BLaER1 (cell line): ENCODE results near the gene TAS2R60.

ENCODE experiments used
- H3K27ac ChIP-seq: shearing (Covaris generic); formaldehyde crosslinking; 2 replicates; pipeline ENCODE4 v1.8.1; 2022
- H3K27me3 ChIP-seq: shearing (Covaris generic); formaldehyde crosslinking; 2 replicates; pipeline ENCODE4 v1.8.1; 2022
- H3K36me3 ChIP-seq: shearing (Covaris generic); formaldehyde crosslinking; 2 replicates; pipeline ENCODE4 v1.8.1; 2022
- H3K4me1 ChIP-seq: shearing (Covaris generic); formaldehyde crosslinking; 2 replicates; pipeline ENCODE4 v1.8.1; 2022
- H3K4me2 ChIP-seq: shearing (Covaris generic); formaldehyde crosslinking; 2 replicates; pipeline ENCODE4 v1.8.1; 2022
- H3K4me3 ChIP-seq: shearing (Covaris generic); formaldehyde crosslinking; 2 replicates; pipeline ENCODE4 v1.8.1; 2022
- H3K9ac ChIP-seq: shearing (Covaris generic); formaldehyde crosslinking; 2 replicates; pipeline ENCODE4 v1.8.1; 2022
- H3K9me3 ChIP-seq: shearing (Covaris generic); formaldehyde crosslinking; 2 replicates; pipeline ENCODE4 v1.8.1; 2022
- H4K20me1 ChIP-seq: shearing (Covaris generic); formaldehyde crosslinking; 2 replicates; pipeline ENCODE4 v1.8.1; 2022
- Cebpa-rat ChIP-seq: shearing (Covaris generic); IDR thresholded peaks from 2 replicates; pipeline ENCODE4 v1.8.1; 2022

The TAS2R60 gene

GRCh38 chr7:143443153-143443552, at the start of gene TAS2R60:
Gene TAS2R60 (plus strand): TSS chr7:143443453. CDS start chr7:143443453, 0 bp downstream.
- Histone ChIP-seq H3K9ac (no peak within 1 kb of the TSS), H3K4me2 (no peak within 1 kb of the TSS), H3K27ac (no peak within 1 kb of the TSS), H3K9me3 (no peaks in the 10 kb centered on the region), H3K36me3 (no peaks in the 10 kb centered on the region), H3K4me1 (no peaks in the 10 kb centered on the region), H3K27me3 (no peaks in the 10 kb centered on the region), H4K20me1 (no peaks in the 10 kb centered on the region), H3K4me3 (no peak within 1 kb of the TSS)
- TF ChIP-seq Cebpa-rat: no peak

GRCh38 chr7:143394068-143394467, 49.2 kb upstream of the TAS2R60 start:
- H3K36me3 ChIP-seq: peaks cover 41% of the 10 kb centered on the region
- H3K4me3 ChIP-seq: no peak overlapping the region
- H3K27ac ChIP-seq: no peak overlapping the region
- H4K20me1 ChIP-seq: no peaks in the 10 kb centered on the region
- H3K9ac ChIP-seq: no peak overlapping the region
- H3K9me3 ChIP-seq: no peaks in the 10 kb centered on the region
- no peaks in the 10 kb centered on the region for H3K27me3 ChIP-seq
- TF ChIP-seq Cebpa-rat: no peak
- peaks cover 17% of the 10 kb centered on the region for H3K4me1 ChIP-seq
- no peak overlapping the region for H3K4me2 ChIP-seq

GRCh38 chr7:143394777-143395176, 48.5 kb upstream of the TAS2R60 start:
- Histone ChIP-seq H3K27me3 (no peaks in the 10 kb centered on the region), H3K4me2 (peak overlapping the region; percentile 76), H3K9ac (0 out of 2 replicates have a peak overlapping the region, but pooled peaks have one; percentile 24), H3K4me3 (no peak overlapping the region), H3K36me3 (peaks cover 34% of the 10 kb centered on the region), H3K27ac (no peak overlapping the region), H3K9me3 (no peaks in the 10 kb centered on the region), H3K4me1 (peaks cover 17% of the 10 kb centered on the region), H4K20me1 (no peaks in the 10 kb centered on the region)
- no peak for TF ChIP-seq Cebpa-rat

- H3K27me3 ChIP-seq: no peaks in the 10 kb centered on the region
- H4K20me1 ChIP-seq: no peaks in the 10 kb centered on the region
- H3K9ac ChIP-seq: 0 out of 2 replicates have a peak overlapping the region, but pooled peaks have one; percentile 24
- H3K4me3 ChIP-seq: no peak overlapping the region
- no peak for TF ChIP-seq Cebpa-rat
- H3K27ac ChIP-seq: peak overlapping the region; percentile 26; the same call in 1 of the 2 replicates
- H3K4me2 ChIP-seq: peak overlapping the region; percentile 76
- no peaks in the 10 kb centered on the region for H3K9me3 ChIP-seq
- H3K4me1 ChIP-seq: peaks cover 17% of the 10 kb centered on the region
- H3K36me3 ChIP-seq: peaks cover 27% of the 10 kb centered on the region
Observed at GRCh38 chr7:143395187-143396149, 47.8 kb upstream of the TAS2R60 start.

- no peaks in the 10 kb centered on the region for H3K9me3 ChIP-seq
- no peaks in the 10 kb centered on the region for H3K27me3 ChIP-seq
- H3K36me3 ChIP-seq: peaks cover 20% of the 10 kb centered on the region
- TF ChIP-seq Cebpa-rat: no peak
- no peaks in the 10 kb centered on the region for H4K20me1 ChIP-seq
- H3K4me2 ChIP-seq: peak overlapping the region; percentile 76
- H3K4me3 ChIP-seq: no peak overlapping the region
- H3K9ac ChIP-seq: no peak overlapping the region
- peaks cover 17% of the 10 kb centered on the region for H3K4me1 ChIP-seq
- no peak overlapping the region for H3K27ac ChIP-seq
Observed at GRCh38 chr7:143396182-143396581, 47.1 kb upstream of the TAS2R60 start.

GRCh38 chr7:143396625-143397556, 46.4 kb upstream of the TAS2R60 start:
- peaks cover 17% of the 10 kb centered on the region for H3K4me1 ChIP-seq
- H3K9me3 ChIP-seq: no peaks in the 10 kb centered on the region
- H3K27me3 ChIP-seq: no peaks in the 10 kb centered on the region
- H3K36me3 ChIP-seq: peaks cover 12% of the 10 kb centered on the region
- no peak overlapping the region for H3K4me2 ChIP-seq
- H3K27ac ChIP-seq: no peak overlapping the region
- no peak for TF ChIP-seq Cebpa-rat
- no peak overlapping the region for H3K9ac ChIP-seq
- H4K20me1 ChIP-seq: no peaks in the 10 kb centered on the region
- H3K4me3 ChIP-seq: no peak overlapping the region

- H4K20me1 ChIP-seq: no peaks in the 10 kb centered on the region
- no peaks in the 10 kb centered on the region for H3K9me3 ChIP-seq
- peaks cover 17% of the 10 kb centered on the region for H3K4me1 ChIP-seq
- no peak overlapping the region for H3K4me2 ChIP-seq
- H3K9ac ChIP-seq: no peak overlapping the region
- no peak overlapping the region for H3K27ac ChIP-seq
- H3K4me3 ChIP-seq: no peak overlapping the region
- TF ChIP-seq Cebpa-rat: no peak
- H3K36me3 ChIP-seq: 0 out of 2 replicates have a peak, but pooled peaks cover 3% of the 10 kb centered on the region
- H3K27me3 ChIP-seq: no peaks in the 10 kb centered on the region
Observed at GRCh38 chr7:143397710-143398530, 45.3 kb upstream of the TAS2R60 start.

GRCh38 chr7:143398616-143399015, 44.6 kb upstream of the TAS2R60 start:
- Histone ChIP-seq H3K9ac (no peak overlapping the region), H3K9me3 (no peaks in the 10 kb centered on the region), H3K4me2 (no peak overlapping the region), H3K4me1 (peaks cover 17% of the 10 kb centered on the region), H3K36me3 (no peaks in the 10 kb centered on the region), H3K27me3 (no peaks in the 10 kb centered on the region), H4K20me1 (no peaks in the 10 kb centered on the region), H3K27ac (no peak overlapping the region), H3K4me3 (no peak overlapping the region)
- no peak for TF ChIP-seq Cebpa-rat

- H3K4me2 ChIP-seq: no peak overlapping the region
- H3K27me3 ChIP-seq: no peaks in the 10 kb centered on the region
- peaks cover 17% of the 10 kb centered on the region for H3K4me1 ChIP-seq
- no peaks in the 10 kb centered on the region for H3K9me3 ChIP-seq
- no peak for TF ChIP-seq Cebpa-rat
- no peak overlapping the region for H3K27ac ChIP-seq
- no peak overlapping the region for H3K9ac ChIP-seq
- no peaks in the 10 kb centered on the region for H3K36me3 ChIP-seq
- H4K20me1 ChIP-seq: no peaks in the 10 kb centered on the region
- H3K4me3 ChIP-seq: no peak overlapping the region
Observed at GRCh38 chr7:143399151-143399550, 44.1 kb upstream of the TAS2R60 start.
